IMR-90 (cell line): ENCODE data around the gene STAM2. TPM values are rescaled to one million over a fixed set of nuclear protein-coding genes. Genes with fewer than 3 reads are reported as not detected.

ENCODE experiments used
- ATAC-seq: fragments of 200-7000 bp; cut with Tn5 transposase; 2 replicates; pipeline ENCODE4 v1.9.1; 2020; ENCODE audit warnings: low read depth, mild to moderate bottlenecking, moderate library complexity
- BruUV-seq: library from RNA; stranded (reverse); fragments of 400-500 nt; replicated peaks from 2 replicates; lab custom pipeline; 2021; lab: Mats Ljungman, UMichigan
- CTCF ChIA-PET: fragments of 300-600 bp; formaldehyde crosslinking; extraction: SDS; loops from one replicate; lab custom pipeline; 2021; ENCODE audit warnings: antibody characterized with exemption; lab: Yijun Ruan, JAX
- POLR2A ChIA-PET: fragments of 300-600 bp; sonication (Branson Sonifier 250); formaldehyde crosslinking; loops from one replicate; lab custom pipeline; 2022; ENCODE audit warnings: antibody characterized with exemption; ENCODE audit not compliant: unreplicated experiment; lab: Charles Lee
- DNase-seq: peaks from one replicate; pipeline ENCODE4 v3.0.0; 2013
- H2AFZ ChIP-seq: replicated peaks from 2 replicates; pipeline ENCODE3; 2013; ENCODE audit warnings: low read length, mild to moderate bottlenecking; ENCODE audit not compliant: poor library complexity
- H2AK5ac ChIP-seq: 2 replicates; pipeline ENCODE4 v1.6.1; 2013; ENCODE audit warnings: low read depth, low read length, inconsistent platforms
- H2AK9ac ChIP-seq: replicated peaks from 2 replicates; pipeline ENCODE3; 2013; ENCODE audit warnings: mild to moderate bottlenecking, low read depth, low read length, moderate library complexity; ENCODE audit not compliant: poor library complexity
- H2BK120ac ChIP-seq: 2 replicates; pipeline ENCODE4 v1.6.1; 2013; ENCODE audit warnings: low read depth, low read length, inconsistent platforms
- H2BK15ac ChIP-seq: 3 replicates; pipeline ENCODE4 v1.6.1; 2013; ENCODE audit warnings: low read depth, low read length, inconsistent platforms
- H2BK20ac ChIP-seq: 2 replicates; pipeline ENCODE4 v1.6.1; 2013; ENCODE audit warnings: low read depth, mild to moderate bottlenecking, inconsistent platforms, low read length, moderate library complexity
- H2BK5ac ChIP-seq: 2 replicates; pipeline ENCODE4 v1.6.1; 2013; ENCODE audit warnings: mild to moderate bottlenecking, low read depth, low read length, inconsistent platforms; ENCODE audit not compliant: poor library complexity, severe bottlenecking
- H3K14ac ChIP-seq: replicated peaks from 2 replicates; pipeline ENCODE4 v1.6.1; 2013; ENCODE audit warnings: low read depth, low read length, inconsistent platforms
- H3K18ac ChIP-seq: 2 replicates; pipeline ENCODE4 v1.6.1; 2013; ENCODE audit warnings: low read depth, low read length, control low read depth
- H3K23ac ChIP-seq: 2 replicates; pipeline ENCODE4 v1.6.1; 2013; ENCODE audit warnings: low read depth, low read length, inconsistent platforms
- H3K27ac ChIP-seq: 2 replicates; pipeline ENCODE4 v1.5.1; 2013; ENCODE audit warnings: mild to moderate bottlenecking, control low read depth, low read length; ENCODE audit not compliant: insufficient read depth
- H3K27me3 ChIP-seq: 2 replicates; pipeline ENCODE4 v1.6.1; 2013; ENCODE audit warnings: low read length; ENCODE audit not compliant: control insufficient read depth, insufficient read depth
- H3K36me3 ChIP-seq: 2 replicates; pipeline ENCODE4 v1.6.1; 2013; ENCODE audit warnings: low read length, mixed read lengths; ENCODE audit not compliant: control insufficient read depth, insufficient read depth
- H3K4ac ChIP-seq: 2 replicates; pipeline ENCODE4 v1.6.1; 2013; ENCODE audit warnings: low read depth, low read length, inconsistent platforms
- H3K4me1 ChIP-seq: 2 replicates; pipeline ENCODE4 v1.6.1; 2013; ENCODE audit warnings: low read length, mixed read lengths; ENCODE audit not compliant: control insufficient read depth, insufficient read depth
- H3K4me2 ChIP-seq: 2 replicates; pipeline ENCODE4 v1.6.1; 2013; ENCODE audit warnings: low read depth, mild to moderate bottlenecking, control low read depth, low read length, moderate library complexity
- H3K4me3 ChIP-seq: 2 replicates; pipeline ENCODE4 v1.5.1; 2013; ENCODE audit warnings: low read depth, mild to moderate bottlenecking, control low read depth, low read length, moderate library complexity; ENCODE audit not compliant: insufficient read depth
- H3K56ac ChIP-seq: 2 replicates; pipeline ENCODE4 v1.6.1; 2013; ENCODE audit warnings: low read length, inconsistent platforms; ENCODE audit not compliant: insufficient read depth; ENCODE audit errors: extremely low read depth
- H3K79me1 ChIP-seq, 2 experiments: 2 replicates each; pipeline ENCODE4 v1.6.1; 2013; ENCODE audit warnings: low read length in 2 of 2, inconsistent platforms in 1 of 2, low read depth in 1 of 2
- H3K9ac ChIP-seq: 2 replicates; pipeline ENCODE4 v1.6.1; 2013; ENCODE audit warnings: low read depth, low read length, control low read depth
- H3K9me1 ChIP-seq: 2 replicates; pipeline ENCODE4 v1.6.1; 2013; ENCODE audit warnings: low read length, inconsistent platforms; ENCODE audit not compliant: insufficient read depth
- H3K9me3 ChIP-seq: 2 replicates; pipeline ENCODE4 v1.6.1; 2013; ENCODE audit warnings: low read length; ENCODE audit not compliant: control insufficient read depth, insufficient read depth
- H4K20me1 ChIP-seq: 2 replicates; pipeline ENCODE4 v1.6.1; 2013; ENCODE audit warnings: low read length, inconsistent platforms; ENCODE audit not compliant: insufficient read depth
- H4K5ac ChIP-seq: 2 replicates; pipeline ENCODE4 v1.6.1; 2013; ENCODE audit warnings: mild to moderate bottlenecking, low read depth, low read length, control low read depth
- H4K8ac ChIP-seq, 2 experiments: 2 replicates each; pipeline ENCODE4 v1.6.1; 2013; ENCODE audit warnings: low read depth in 2 of 2, low read length in 2 of 2, control low read depth in 1 of 2, inconsistent platforms in 1 of 2
- H4K91ac ChIP-seq: 2 replicates; pipeline ENCODE4 v1.6.1; 2013; ENCODE audit warnings: low read depth, low read length, inconsistent platforms; ENCODE audit not compliant: insufficient read depth
- MAFK ChIP-seq: IDR thresholded peaks from 2 replicates; pipeline ENCODE4 v1.6.1; 2012; ENCODE audit warnings: low read depth, low read length, improper control_type of control experiment
- RCOR1 ChIP-seq: IDR thresholded peaks from 2 replicates; pipeline ENCODE4 v1.6.1; 2012; ENCODE audit warnings: mild to moderate bottlenecking, low read length, improper control_type of control experiment; ENCODE audit not compliant: insufficient replicate concordance
- WGBS, 2 experiments: methylation state at CpG; one replicate each; pipeline versions ENCODE4 v1.1.5 to v1.1.7; 2013; ENCODE audit warnings: missing lambda C conversion rate in 2 of 2; ENCODE audit not compliant: insufficient read length in 1 of 2; ENCODE audit errors: extremely low coverage in 2 of 2; 5-methylcytosine and 5-hydroxymethylcytosine counted together
- dilution Hi-C: fragments of 300-500 bp; cut with HindIII; formaldehyde crosslinking; loops from one replicate; pipeline ENCODE4 v1.14.3; 2018; ENCODE audit warnings: low sequenced_read_pairs; ENCODE audit not compliant: unreplicated experiment
- in situ Hi-C: fragments of 300-500 bp; cut with MboI; formaldehyde crosslinking; loops from 3 replicates; pipeline ENCODE4 v1.14.3; 2019; ENCODE audit warnings: low sequenced_read_pairs, inconsistent platforms, mixed read lengths
- intact Hi-C: fragments of 100-400 bp; cut with micrococcal nuclease; formaldehyde crosslinking; loops from 2 replicates; pipeline ENCODE4 v1.10.0; 2022
- polyA plus RNA-seq, 3 experiments: library from polyadenylated mRNA; depleted of rRNA; stranded (reverse); fragments of >200 nt; gene quantifications; 2 replicates each; pipeline ENCODE4 v1.2.3, GENCODE V29; 2012; ENCODE audit warnings: low replicate concordance in 1 of 3
- total RNA-seq: library from RNA; depleted of rRNA; stranded (reverse); fragments of >200 nt; gene quantifications from 2 replicates; pipeline ENCODE4 v1.2.3, GENCODE V29; 2012

STAM2 gene
- total and polyA plus RNA-seq, 2 of the 4 experiments (the other 2 are of a cell fraction): 12.5 to 29.2 TPM

- ChIA-PET CTCF (interaction anchor here (1.5 to 2.1 kb wide), 2 partner anchors 138 to 461 kb away, joined by 6 to 14 read pairs; no protein-coding TSS in a partner anchor), POLR2A (no interaction called here)
- no peaks in the 10 kb centered on the region for H3K9me3 ChIP-seq
- H2BK5ac ChIP-seq: peak overlapping the region; percentile 97
- BruUV-seq: no TSS peak
- peak overlapping the region; percentile 98 for H3K4me2 ChIP-seq
- peak overlapping the region; percentile 86 for H3K4me3 ChIP-seq
- H2BK120ac ChIP-seq: no peak overlapping the region
- no peak overlapping the region for H4K91ac ChIP-seq
- 0 out of 2 replicates have a peak overlapping the region, but pooled peaks have one; percentile 99 for H3K4ac ChIP-seq
- H3K79me1 ChIP-seq: peaks cover 6 to 38% of the 10 kb centered on the region in 2 experiments; a peak in 2 of 4 replicates
- no peak overlapping the region for H3K18ac ChIP-seq
- peak overlapping the region; percentile 88 to 99; a peak in 3 of 4 replicates for H4K8ac ChIP-seq
- no CpG with 5 or more reads among the region's 7 CpGs for WGBS, 2 experiments
- no peak for ATAC-seq
- no peak overlapping the region for H2BK15ac ChIP-seq
- no peak overlapping the region for H2AK5ac ChIP-seq
- no peaks in the 10 kb centered on the region for H3K36me3 ChIP-seq
- H4K20me1 ChIP-seq: peaks cover 19% of the 10 kb centered on the region
- TF ChIP-seq RCOR1 (no peak), MAFK (peak; percentile 23; the same call in 1 of the 2 replicates)
- H3K27ac ChIP-seq: peak overlapping the region; percentile 97; the same call in 1 of the 2 replicates
- H4K5ac ChIP-seq: peak overlapping the region; percentile 83; the same call in 1 of the 2 replicates
- intact Hi-C loops (no loop called here), in situ Hi-C loops (no loop called here), dilution Hi-C loops (no loop called here)
- peak overlapping the region; percentile 92; the same call in 1 of the 2 replicates for H3K56ac ChIP-seq
- peaks cover 3% of the 10 kb centered on the region for H3K9me1 ChIP-seq
- H3K9ac ChIP-seq: peak overlapping the region; percentile 98
- DNase-seq: no peak
- H3K27me3 ChIP-seq: no peaks in the 10 kb centered on the region
- H3K14ac ChIP-seq: peak overlapping the region; percentile 98
- H2BK20ac ChIP-seq: no peak overlapping the region
- no peak overlapping the region for H2AFZ ChIP-seq
- H3K4me1 ChIP-seq: peaks cover 2% of the 10 kb centered on the region
- H3K23ac ChIP-seq: peak overlapping the region; percentile 99
- H2AK9ac ChIP-seq: peak overlapping the region; percentile 96
These were observed 989 bp downstream of the STAM2 start for GRCh38 chr2:152174574-152174973.
